Endothelial cell of umbilical vein (primary cell): ENCODE results near the gene RIF1. TPM values are rescaled to one million over a fixed set of nuclear protein-coding genes. Genes with fewer than 3 reads are reported as not detected.

Experiments
- BruUV-seq: library from RNA; stranded (reverse); fragments of 400-500 nt; replicated peaks from 2 replicates; lab custom pipeline; 2021; lab: Mats Ljungman, UMichigan
- CTCF ChIA-PET: fragments of 300-600, 350-600 bp; sonication (Branson Sonifier 250); formaldehyde crosslinking; loops from one replicate; lab custom pipeline; 2021; ENCODE audit warnings: antibody characterized with exemption, inconsistent platforms; lab: Charles Lee
- POLR2A ChIA-PET: fragments of 300-600, 350-600 bp; sonication (Branson Sonifier 250); formaldehyde crosslinking; loops from one replicate; lab custom pipeline; 2021; ENCODE audit warnings: antibody characterized with exemption, inconsistent platforms; lab: Charles Lee
- DNase-seq: peaks from one replicate; pipeline ENCODE4 v3.0.0-alpha.2; 2011; ENCODE audit warnings: low read depth, low spot score
- FAIRE-seq: peaks from 2 replicates; lab custom pipeline; 2011; peaks lifted over from hg19 to GRCh38; lab: Jason Lieb, UNC
- H2AFZ ChIP-seq: 2 replicates; pipeline ENCODE4 v1.6.0; 2012; ENCODE audit warnings: low read depth, low read length, control low read depth, inconsistent platforms
- H3K27ac ChIP-seq: 2 replicates; pipeline ENCODE4 v1.5.1; 2011; ENCODE audit warnings: low read depth, mild to moderate bottlenecking, control low read depth, low read length, moderate library complexity; ENCODE audit not compliant: insufficient read depth
- H3K27me3 ChIP-seq, 2 experiments: 2 replicates each; pipeline versions ENCODE4 v1.6.0 to v1.6.1; 2011; ENCODE audit warnings: low read length in 2 of 2, mixed read lengths in 1 of 2; ENCODE audit not compliant: control insufficient read depth in 2 of 2, insufficient read depth in 2 of 2
- H3K36me3 ChIP-seq, 2 experiments: 2 replicates in 1 of 2; 3 replicates in 1 of 2; pipeline ENCODE4 v1.5.1; 2011; ENCODE audit warnings: low read length in 2 of 2, mild to moderate bottlenecking in 1 of 2, moderate library complexity in 1 of 2; ENCODE audit not compliant: control insufficient read depth in 2 of 2, insufficient read depth in 2 of 2; ENCODE audit errors: extremely low read depth in 1 of 2
- H3K4me1 ChIP-seq: 3 replicates; pipeline ENCODE4 v1.5.1; 2011; ENCODE audit warnings: mild to moderate bottlenecking, low read length; ENCODE audit not compliant: control insufficient read depth, insufficient read depth; ENCODE audit errors: extremely low read depth
- H3K4me2 ChIP-seq: 2 replicates; pipeline ENCODE4 v1.6.1; 2011; ENCODE audit warnings: low read length, control low read depth, mixed read lengths; ENCODE audit not compliant: insufficient read depth
- H3K4me3 ChIP-seq, 3 experiments: fragments of 200-600 bp in 1 of 3; sonication (generic), shearing (Covaris generic) in 1 of 3; replicated peaks in 1 of 3; 2 replicates each; pipeline ENCODE4 v1.5.1; 2011 to 2016; ENCODE audit warnings: control low read depth in 3 of 3, low read length in 3 of 3, mild to moderate bottlenecking in 2 of 3, inconsistent platforms in 1 of 3, low read depth in 1 of 3, moderate library complexity in 1 of 3; ENCODE audit not compliant: insufficient read depth in 1 of 3
- H3K79me2 ChIP-seq: 2 replicates; pipeline ENCODE4 v1.6.0; 2012; ENCODE audit warnings: low read length, inconsistent platforms; ENCODE audit not compliant: control insufficient read depth, insufficient read depth
- H3K9ac ChIP-seq: replicated peaks from 2 replicates; pipeline ENCODE3; 2011; ENCODE audit warnings: low read length, control low read depth; ENCODE audit not compliant: insufficient read depth; ENCODE audit errors: extremely low read depth
- H3K9me1 ChIP-seq: replicated peaks from 3 replicates; pipeline ENCODE4 v1.6.0; 2011; ENCODE audit warnings: mild to moderate bottlenecking, low read length; ENCODE audit not compliant: control insufficient read depth, insufficient read depth; ENCODE audit errors: extremely low read depth
- H3K9me3 ChIP-seq: replicated peaks from 2 replicates; pipeline ENCODE4 v1.5.1; 2012; ENCODE audit warnings: low read length, inconsistent platforms; ENCODE audit not compliant: control insufficient read depth, insufficient read depth
- H4K20me1 ChIP-seq: replicated peaks from 2 replicates; pipeline ENCODE3; 2011; ENCODE audit warnings: mild to moderate bottlenecking, low read length; ENCODE audit not compliant: control insufficient read depth, insufficient read depth; ENCODE audit errors: extremely low read depth
- EZH2 ChIP-seq: IDR thresholded peaks from 2 replicates; pipeline ENCODE4 v1.6.1; 2012; ENCODE audit warnings: borderline replicate concordance, low read depth, mild to moderate bottlenecking, moderate library complexity, low read length, inconsistent platforms; ENCODE audit not compliant: severe bottlenecking
- FOS ChIP-seq: IDR thresholded peaks from 2 replicates; pipeline ENCODE4 v1.6.1; 2011; ENCODE audit warnings: mild to moderate bottlenecking, low read length, moderate library complexity, borderline replicate concordance; ENCODE audit not compliant: insufficient read depth
- GATA2 ChIP-seq: IDR thresholded peaks from 2 replicates; pipeline ENCODE4 v1.7.0; 2011; ENCODE audit warnings: low read depth, mild to moderate bottlenecking, moderate library complexity, mixed read lengths, low read length; ENCODE audit not compliant: insufficient read length, insufficient read depth
- JUN ChIP-seq: IDR thresholded peaks from 2 replicates; pipeline ENCODE4 v1.6.1; 2011; ENCODE audit warnings: borderline replicate concordance, low read depth; ENCODE audit not compliant: insufficient read length, insufficient read depth
- MYC ChIP-seq: IDR thresholded peaks from one replicate; pipeline ENCODE4 v1.6.1; 2011; ENCODE audit warnings: mild to moderate bottlenecking, low read depth, low read length
- POLR2A ChIP-seq: IDR thresholded peaks from 2 replicates; pipeline ENCODE4 v1.6.1; 2012; ENCODE audit warnings: low read depth, mild to moderate bottlenecking, control low read depth, low read length
- POLR2AphosphoS5 ChIP-seq: IDR thresholded peaks from 2 replicates; pipeline ENCODE4 v1.6.1; 2012; ENCODE audit warnings: low read depth, mild to moderate bottlenecking, control low read depth, low read length, moderate library complexity; ENCODE audit not compliant: insufficient read depth
- dilution Hi-C: fragments of 300-500 bp; cut with MboI; formaldehyde crosslinking; loops from one replicate; pipeline ENCODE4 v1.15.0; 2019; ENCODE audit warnings: low sequenced_read_pairs; ENCODE audit not compliant: extremely low pct_ligation_motif_present
- intact Hi-C: fragments of 100-400 bp; cut with micrococcal nuclease; formaldehyde crosslinking; loops from one replicate; pipeline ENCODE4 v1.10.0; 2022
- polyA plus RNA-seq, 4 experiments: library from polyadenylated mRNA; depleted of rRNA in 3 of 4; stranded (reverse) in 3 of 4; unstranded in 1 of 4; fragments of >200 nt; gene quantifications; 2 replicates each; pipeline versions ENCODE4 v1.2.1 to v1.2.3, GENCODE V29; 2011 to 2012; ENCODE audit warnings: missing spikeins in 1 of 4
- total RNA-seq: library from RNA; stranded (reverse); gene quantifications from 2 replicates; pipeline ENCODE4 v1.2.3, GENCODE V29; 2021
- TF ChIP-seq, protein P1 (sequence below): IDR thresholded peaks from 2 replicates; pipeline ENCODE4 v1.6.1; 2011; ENCODE audit not compliant: insufficient read depth, insufficient read length
- TF ChIP-seq, protein P2 (sequence below), 2 donors: IDR thresholded peaks; 1 replicate in 1 of 2; 2 replicates in 1 of 2; pipeline ENCODE4 v1.5.1; 2011; ENCODE audit warnings: low read length in 2 of 2, mild to moderate bottlenecking in 2 of 2, moderate library complexity in 2 of 2, control low read depth in 1 of 2, inconsistent platforms in 1 of 2, low read depth in 1 of 2; ENCODE audit not compliant: insufficient read depth in 1 of 2; ENCODE audit errors: extremely low read depth in 1 of 2

RIF1 gene
- total and polyA plus RNA-seq, 2 donors (not counting 3 experiments of a cell fraction or from before 2014, with no cell fraction given) = 5.1 to 55.3 TPM

DNA sequence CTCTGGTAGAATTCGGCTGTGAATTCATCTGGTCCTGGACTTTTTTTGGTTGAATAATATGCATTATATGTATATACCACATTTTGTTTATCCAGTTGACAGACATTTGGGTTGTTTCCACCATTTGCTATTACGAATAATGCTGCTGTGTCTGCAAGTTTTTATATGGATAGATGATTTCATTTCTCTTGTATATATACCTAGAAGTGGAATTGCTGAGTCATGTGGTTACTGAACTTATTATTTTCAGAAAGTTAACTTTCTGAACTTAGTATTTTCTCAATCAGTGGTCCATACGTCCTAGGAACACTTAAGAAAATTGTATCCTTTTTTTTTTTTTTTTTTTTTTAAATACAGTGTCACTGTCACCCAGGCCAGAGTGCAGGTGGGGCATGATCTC lies 63.3 kb downstream of the RIF1 start:
- Histone ChIP-seq H2AFZ (no peak overlapping the region), H3K36me3 (peaks cover 2 to 38% of the 10 kb centered on the region in 2 experiments), H3K27ac (no peak overlapping the region), H3K4me3 (no peak overlapping the region), H3K9me1 (no peaks in the 10 kb centered on the region), H3K9me3 (no peaks in the 10 kb centered on the region), H3K9ac (no peak overlapping the region), H4K20me1 (no peaks in the 10 kb centered on the region), H3K4me2 (no peak overlapping the region), H3K79me2 (peaks cover 3% of the 10 kb centered on the region), H3K27me3 (no peaks in the 10 kb centered on the region), H3K4me1 (no peaks in the 10 kb centered on the region)
- BruUV-seq = no TSS peak
- ChIA-PET POLR2A (interaction anchor here (0.8 kb wide), 1 partner anchor 9 kb away, joined by 7 read pairs; no protein-coding TSS in a partner anchor), CTCF (interaction anchor here (0.5 to 1.0 kb wide), 2 partner anchors 42 to 553 kb away, joined by 3 read pairs; no protein-coding TSS in a partner anchor)
- no peak for FAIRE-seq
- TF ChIP-seq MYC (no peak), FOS (no peak), EZH2 (no peak), POLR2AphosphoS5 (no peak), POLR2A (no peak), GATA2 (no peak), JUN (no peak)
- TF ChIP-seq, protein P1, sequence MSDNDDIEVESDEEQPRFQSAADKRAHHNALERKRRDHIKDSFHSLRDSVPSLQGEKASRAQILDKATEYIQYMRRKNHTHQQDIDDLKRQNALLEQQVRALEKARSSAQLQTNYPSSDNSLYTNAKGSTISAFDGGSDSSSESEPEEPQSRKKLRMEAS = no peak
- TF ChIP-seq, protein P2, sequence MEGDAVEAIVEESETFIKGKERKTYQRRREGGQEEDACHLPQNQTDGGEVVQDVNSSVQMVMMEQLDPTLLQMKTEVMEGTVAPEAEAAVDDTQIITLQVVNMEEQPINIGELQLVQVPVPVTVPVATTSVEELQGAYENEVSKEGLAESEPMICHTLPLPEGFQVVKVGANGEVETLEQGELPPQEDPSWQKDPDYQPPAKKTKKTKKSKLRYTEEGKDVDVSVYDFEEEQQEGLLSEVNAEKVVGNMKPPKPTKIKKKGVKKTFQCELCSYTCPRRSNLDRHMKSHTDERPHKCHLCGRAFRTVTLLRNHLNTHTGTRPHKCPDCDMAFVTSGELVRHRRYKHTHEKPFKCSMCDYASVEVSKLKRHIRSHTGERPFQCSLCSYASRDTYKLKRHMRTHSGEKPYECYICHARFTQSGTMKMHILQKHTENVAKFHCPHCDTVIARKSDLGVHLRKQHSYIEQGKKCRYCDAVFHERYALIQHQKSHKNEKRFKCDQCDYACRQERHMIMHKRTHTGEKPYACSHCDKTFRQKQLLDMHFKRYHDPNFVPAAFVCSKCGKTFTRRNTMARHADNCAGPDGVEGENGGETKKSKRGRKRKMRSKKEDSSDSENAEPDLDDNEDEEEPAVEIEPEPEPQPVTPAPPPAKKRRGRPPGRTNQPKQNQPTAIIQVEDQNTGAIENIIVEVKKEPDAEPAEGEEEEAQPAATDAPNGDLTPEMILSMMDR (IDR thresholded peaks at IDR 0.05; ENCODE audit: extremely low read depth in 1 of 2, insufficient read depth in 1 of 2, low read depth in 1 of 2, low read length in 2 of 2) = no peak
- intact Hi-C loops = no loop called here
- no peak for DNase-seq
- dilution Hi-C loops = no loop called here
